ENCODE measurements around the gene SYNE3.

Gene SYNE3

GRCh38 chr14:95479494-95479893, 37.0 kb downstream of the SYNE3 start:
- no peak for DNase-seq
- WGBS (ENCODE audit: insufficient coverage): 100% methylated on average over 4 of the region's 4 CpGs
- POLR2A ChIA-PET: no interaction called here
- CTCF ChIA-PET: interaction anchor here (0.8 to 3.4 kb wide), 7 partner anchors 10 to 38 kb away, joined by 3 to 13 read pairs (median 5); partner anchors contain the start of gene SYNE3
- H3K4me1 ChIP-seq (ENCODE audit: control extremely low read depth in 1 of 4, control insufficient read depth in 4 of 4, insufficient read depth in 4 of 4, low read length in 3 of 4): peaks cover 0 to 8% (median 3%) of the 10 kb centered on the region in 4 experiments
- no peaks in the 10 kb centered on the region for H3K27me3 ChIP-seq (replicated peaks in 2 of 5; ENCODE audit: control insufficient read depth in 4 of 5, insufficient read depth in 5 of 5, low read length in 4 of 5)
- H3K27ac ChIP-seq (ENCODE audit: insufficient read depth in 1 of 2, low read depth in 1 of 2, low read length in 2 of 2, poor library complexity in 1 of 2, severe bottlenecking in 2 of 2): no peak overlapping the region
- no peak overlapping the region for H3K4me3 ChIP-seq (ENCODE audit: control insufficient read depth in 1 of 7, extremely low read depth in 1 of 7, insufficient read depth in 4 of 7, low read depth in 2 of 7, low read length in 6 of 7)
- H3K36me3 ChIP-seq (ENCODE audit: control insufficient read depth in 4 of 4, insufficient read depth in 4 of 4, low read length in 3 of 4): peaks cover 3 to 21% (median 12%) of the 10 kb centered on the region in 4 experiments
- H3K9me3 ChIP-seq (ENCODE audit: control extremely low read depth in 1 of 5, control insufficient read depth in 4 of 5, insufficient read depth in 2 of 5, low read depth in 1 of 5, low read length in 4 of 5): no peaks in the 10 kb centered on the region

- no peak for DNase-seq
- H3K4me3 ChIP-seq (ENCODE audit: control insufficient read depth in 1 of 7, extremely low read depth in 1 of 7, insufficient read depth in 4 of 7, low read depth in 2 of 7, low read length in 6 of 7): no peak overlapping the region
- H3K4me1 ChIP-seq (ENCODE audit: control extremely low read depth in 1 of 4, control insufficient read depth in 4 of 4, insufficient read depth in 4 of 4, low read length in 3 of 4): peaks cover 0 to 8% (median 3%) of the 10 kb centered on the region in 4 experiments
- ChIA-PET CTCF (interaction anchor here (0.8 to 3.4 kb wide), 8 partner anchors 11 to 48 kb away, joined by 3 to 13 read pairs (median 6); partner anchors contain the start of gene SYNE3), POLR2A (no interaction called here)
- H3K27me3 ChIP-seq (replicated peaks in 2 of 5; ENCODE audit: control insufficient read depth in 4 of 5, insufficient read depth in 5 of 5, low read length in 4 of 5): no peaks in the 10 kb centered on the region
- peaks cover 4 to 28% (median 18%) of the 10 kb centered on the region in 4 experiments for H3K36me3 ChIP-seq (ENCODE audit: control insufficient read depth in 4 of 4, insufficient read depth in 4 of 4, low read length in 3 of 4)
- H3K27ac ChIP-seq (ENCODE audit: insufficient read depth in 1 of 2, low read depth in 1 of 2, low read length in 2 of 2, poor library complexity in 1 of 2, severe bottlenecking in 2 of 2): no peak overlapping the region
- WGBS (ENCODE audit: insufficient coverage): 100% methylated on average over 2 of the region's 4 CpGs
- no peaks in the 10 kb centered on the region for H3K9me3 ChIP-seq (ENCODE audit: control extremely low read depth in 1 of 5, control insufficient read depth in 4 of 5, insufficient read depth in 2 of 5, low read depth in 1 of 5, low read length in 4 of 5)
Observed at GRCh38 chr14:95478818-95479217, 37.6 kb downstream of the SYNE3 start.

DNA sequence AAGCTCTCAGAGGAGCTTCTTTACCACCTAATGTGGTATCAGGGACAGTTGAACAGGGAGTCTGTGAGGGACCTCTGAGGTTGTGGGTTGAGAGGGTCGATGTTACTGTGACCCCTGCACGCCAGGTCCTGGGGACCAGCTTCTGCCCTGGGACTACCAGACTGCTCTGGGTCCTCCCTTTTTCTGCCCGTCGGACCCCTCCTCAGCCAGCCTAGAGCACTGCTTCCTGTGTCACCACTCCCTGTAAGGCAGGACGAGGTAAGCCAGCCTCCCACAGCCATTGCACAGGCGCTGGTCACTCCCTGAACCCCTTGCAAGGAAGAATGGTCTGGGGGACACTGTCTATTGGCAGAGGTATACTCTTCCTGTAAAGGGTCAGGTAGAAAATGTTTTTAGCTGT, 38.1 kb downstream of the SYNE3 start:
- Histone ChIP-seq H3K4me3 (ENCODE audit: control insufficient read depth in 1 of 7, extremely low read depth in 1 of 7, insufficient read depth in 4 of 7, low read depth in 2 of 7, low read length in 6 of 7) (no peak overlapping the region), H3K27me3 (replicated peaks in 2 of 5; ENCODE audit: control insufficient read depth in 4 of 5, insufficient read depth in 5 of 5, low read length in 4 of 5) (no peaks in the 10 kb centered on the region), H3K27ac (ENCODE audit: insufficient read depth in 1 of 2, low read depth in 1 of 2, low read length in 2 of 2, poor library complexity in 1 of 2, severe bottlenecking in 2 of 2) (no peak overlapping the region), H3K9me3 (ENCODE audit: control extremely low read depth in 1 of 5, control insufficient read depth in 4 of 5, insufficient read depth in 2 of 5, low read depth in 1 of 5, low read length in 4 of 5) (no peaks in the 10 kb centered on the region), H3K4me1 (ENCODE audit: control extremely low read depth in 1 of 4, control insufficient read depth in 4 of 4, insufficient read depth in 4 of 4, low read length in 3 of 4) (peaks cover 0 to 8% (median 3%) of the 10 kb centered on the region in 4 experiments), H3K36me3 (ENCODE audit: control insufficient read depth in 4 of 4, insufficient read depth in 4 of 4, low read length in 3 of 4) (peaks cover 4 to 33% (median 19%) of the 10 kb centered on the region in 4 experiments)
- CTCF ChIA-PET: interaction anchor here (1.0 to 3.4 kb wide), 7 partner anchors 11 to 49 kb away, joined by 4 to 13 read pairs (median 6); partner anchors contain the start of gene SYNE3
- POLR2A ChIA-PET: no interaction called here
- DNase-seq: no peak
- 100% methylated on average over 5 of the region's 6 CpGs for WGBS (ENCODE audit: insufficient coverage)

DNA sequence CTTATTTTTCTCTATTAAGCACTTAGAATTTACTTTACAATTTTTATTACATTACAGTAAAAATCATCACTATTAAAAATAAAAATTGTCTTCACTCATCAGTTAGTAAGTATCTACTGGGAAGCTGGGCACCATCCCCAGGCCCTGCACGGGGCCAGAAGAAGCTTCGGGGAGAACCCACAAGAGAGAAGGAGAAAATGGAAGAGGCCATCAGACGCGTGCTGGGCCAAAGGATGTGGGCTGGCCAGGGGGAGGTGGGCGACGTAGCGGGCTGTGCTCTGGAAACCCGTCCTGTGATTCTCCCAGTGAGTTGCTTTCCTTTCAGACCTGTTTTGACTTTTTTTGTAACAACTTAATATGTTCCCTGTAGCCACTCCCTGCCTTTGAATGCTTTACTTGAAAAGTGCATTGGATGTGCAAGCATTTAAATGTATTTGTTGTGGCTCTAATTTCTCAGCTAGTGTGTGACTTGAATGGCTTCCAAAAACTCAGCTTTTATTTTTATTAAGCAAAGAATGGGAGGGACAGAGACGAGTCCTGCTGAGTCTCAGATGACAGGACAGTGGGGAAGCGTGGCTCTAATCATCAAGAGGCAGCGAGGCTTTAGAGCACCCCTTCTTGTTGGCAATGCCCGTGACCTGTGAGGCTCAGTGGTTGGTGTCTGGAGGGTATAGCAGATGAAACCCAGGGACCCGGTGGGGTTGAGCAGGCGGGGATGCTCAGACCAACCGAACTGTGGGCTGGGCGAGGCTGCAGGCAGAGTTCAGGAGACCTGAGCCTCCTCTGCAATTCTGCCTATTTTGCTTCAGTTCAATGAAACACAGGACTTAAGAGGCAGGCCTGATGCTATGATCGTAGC, 38.8 kb downstream of the SYNE3 start:
- 84% methylated on average over 16 of the region's 17 CpGs for WGBS (ENCODE audit: insufficient coverage)
- H3K27me3 ChIP-seq (replicated peaks in 2 of 5; ENCODE audit: control insufficient read depth in 4 of 5, insufficient read depth in 5 of 5, low read length in 4 of 5): no peaks in the 10 kb centered on the region
- peaks cover 0 to 8% (median 3%) of the 10 kb centered on the region in 4 experiments for H3K4me1 ChIP-seq (ENCODE audit: control extremely low read depth in 1 of 4, control insufficient read depth in 4 of 4, insufficient read depth in 4 of 4, low read length in 3 of 4)
- no peak for DNase-seq
- no peaks in the 10 kb centered on the region for H3K9me3 ChIP-seq (ENCODE audit: control extremely low read depth in 1 of 5, control insufficient read depth in 4 of 5, insufficient read depth in 2 of 5, low read depth in 1 of 5, low read length in 4 of 5)
- H3K4me3 ChIP-seq (ENCODE audit: control insufficient read depth in 1 of 7, extremely low read depth in 1 of 7, insufficient read depth in 4 of 7, low read depth in 2 of 7, low read length in 6 of 7): no peak overlapping the region
- no peak overlapping the region for H3K27ac ChIP-seq (ENCODE audit: insufficient read depth in 1 of 2, low read depth in 1 of 2, low read length in 2 of 2, poor library complexity in 1 of 2, severe bottlenecking in 2 of 2)
- H3K36me3 ChIP-seq (ENCODE audit: control insufficient read depth in 4 of 4, insufficient read depth in 4 of 4, low read length in 3 of 4): peaks cover 4 to 40% (median 24%) of the 10 kb centered on the region in 4 experiments
- CTCF ChIA-PET: interaction anchor here (1.0 to 3.4 kb wide), 4 partner anchors 12 to 50 kb away, joined by 4 to 13 read pairs (median 8); no protein-coding TSS in a partner anchor
- POLR2A ChIA-PET: no interaction called here

DNA sequence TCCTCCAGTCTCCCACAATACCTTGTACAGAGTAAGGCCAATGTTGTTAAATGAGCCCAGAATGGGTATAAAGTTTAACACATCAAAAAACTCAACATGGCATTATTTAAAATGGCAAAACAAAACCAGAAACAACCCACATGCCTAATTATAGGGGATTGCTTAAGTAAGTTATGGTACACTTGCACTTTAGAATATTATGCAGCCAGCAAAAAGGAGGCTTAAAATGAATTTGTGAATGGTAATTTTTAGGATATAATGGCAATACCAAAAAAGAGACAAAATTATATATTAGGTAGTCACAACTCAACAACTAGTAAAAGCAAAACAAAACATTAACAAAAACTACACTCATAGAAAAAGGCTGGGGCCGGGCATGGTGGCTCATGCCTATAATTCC, 39.7 kb downstream of the SYNE3 start:
- CTCF ChIA-PET: interaction anchor here (1.0 to 3.2 kb wide), 2 partner anchors 13 to 51 kb away, joined by 3 to 13 read pairs; no protein-coding TSS in a partner anchor
- WGBS (ENCODE audit: insufficient coverage): 80% methylated on average over 1 of the region's 1 CpG
- POLR2A ChIA-PET: no interaction called here

GRCh38 chr14:95475540-95476240, 40.8 kb downstream of the SYNE3 start:
- Histone ChIP-seq H3K9me3 (ENCODE audit: control extremely low read depth in 1 of 5, control insufficient read depth in 4 of 5, insufficient read depth in 2 of 5, low read depth in 1 of 5, low read length in 4 of 5) (no peaks in the 10 kb centered on the region), H3K27ac (ENCODE audit: insufficient read depth in 1 of 2, low read depth in 1 of 2, low read length in 2 of 2, poor library complexity in 1 of 2, severe bottlenecking in 2 of 2) (no peak overlapping the region), H3K4me1 (ENCODE audit: control extremely low read depth in 1 of 4, control insufficient read depth in 4 of 4, insufficient read depth in 4 of 4, low read length in 3 of 4) (peaks cover 0 to 8% (median 3%) of the 10 kb centered on the region in 4 experiments), H3K4me3 (ENCODE audit: control insufficient read depth in 1 of 7, extremely low read depth in 1 of 7, insufficient read depth in 4 of 7, low read depth in 2 of 7, low read length in 6 of 7) (no peak overlapping the region), H3K36me3 (ENCODE audit: control insufficient read depth in 4 of 4, insufficient read depth in 4 of 4, low read length in 3 of 4) (peaks cover 4 to 54% (median 35%) of the 10 kb centered on the region in 4 experiments), H3K27me3 (replicated peaks in 2 of 5; ENCODE audit: control insufficient read depth in 4 of 5, insufficient read depth in 5 of 5, low read length in 4 of 5) (no peaks in the 10 kb centered on the region)
- 92% methylated on average over 19 of the region's 19 CpGs for WGBS (ENCODE audit: insufficient coverage)
- no peak for DNase-seq
- ChIA-PET CTCF (interaction anchor here (1.0 to 1.4 kb wide), 2 partner anchors 52 kb away, joined by 3 read pairs; no protein-coding TSS in a partner anchor), POLR2A (interaction anchor here (1.0 kb wide), 1 partner anchor 12 kb away, joined by 3 read pairs; no protein-coding TSS in a partner anchor)

More for the DNA sequence above, 39.7 kb downstream of the SYNE3 start:
- DNase-seq: no peak
- Histone ChIP-seq H3K36me3 (ENCODE audit: control insufficient read depth in 4 of 4, insufficient read depth in 4 of 4, low read length in 3 of 4) (peaks cover 4 to 48% (median 29%) of the 10 kb centered on the region in 4 experiments), H3K4me3 (ENCODE audit: control insufficient read depth in 1 of 7, extremely low read depth in 1 of 7, insufficient read depth in 4 of 7, low read depth in 2 of 7, low read length in 6 of 7) (no peak overlapping the region), H3K27ac (ENCODE audit: insufficient read depth in 1 of 2, low read depth in 1 of 2, low read length in 2 of 2, poor library complexity in 1 of 2, severe bottlenecking in 2 of 2) (no peak overlapping the region), H3K4me1 (ENCODE audit: control extremely low read depth in 1 of 4, control insufficient read depth in 4 of 4, insufficient read depth in 4 of 4, low read length in 3 of 4) (peaks cover 0 to 8% (median 3%) of the 10 kb centered on the region in 4 experiments), H3K9me3 (ENCODE audit: control extremely low read depth in 1 of 5, control insufficient read depth in 4 of 5, insufficient read depth in 2 of 5, low read depth in 1 of 5, low read length in 4 of 5) (no peaks in the 10 kb centered on the region), H3K27me3 (replicated peaks in 2 of 5; ENCODE audit: control insufficient read depth in 4 of 5, insufficient read depth in 5 of 5, low read length in 4 of 5) (no peaks in the 10 kb centered on the region)
